Endometrial microvascular endothelial cells (primary cell): Measurements from ENCODE around the gene ROCK1. TPM values are rescaled to one million over a fixed set of nuclear protein-coding genes. Genes with fewer than 3 reads are reported as not detected.
"Not testable (repeated sequence)": the region's sequence is repeated elsewhere in the genome, so short reads cannot be mapped to it uniquely, and the experiment has no call there.

ENCODE experiments used
- in situ Hi-C: cut with HindIII; loops from 2 replicates; pipeline ENCODE4 v1.10.0; 2017; ENCODE audit warnings: low sequenced_read_pairs, low pct_unique_long_range_greater_than_20kb; ENCODE audit errors: inconsistent ontology term
- total RNA-seq: library from RNA; depleted of rRNA; stranded (reverse); fragments of >200 nt; gene quantifications from one replicate; pipeline ENCODE4 v1.2.3, GENCODE V29; 2015; ENCODE audit errors: inconsistent ontology term

Gene ROCK1
- total RNA-seq, 1 donor from 2014 or later, result 17.6 TPM

DNA sequence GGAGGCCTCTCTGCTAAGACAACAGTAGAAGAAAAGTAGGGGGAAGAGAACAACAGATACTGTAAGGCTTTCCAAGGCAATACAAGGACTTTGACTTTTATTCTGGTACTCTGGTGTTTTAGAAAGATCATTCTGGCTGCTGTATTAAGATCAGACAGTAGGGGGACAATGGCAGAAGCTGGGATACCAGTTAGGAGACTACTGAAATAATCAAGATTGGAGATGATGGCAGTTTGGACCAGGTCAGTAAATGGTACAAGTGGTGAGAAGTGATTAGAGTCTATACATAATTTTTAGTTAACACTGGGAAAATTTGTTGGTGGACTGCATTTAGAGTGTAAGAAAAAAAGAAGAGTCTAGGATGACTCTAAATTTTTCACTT is 139.7 kb downstream of the ROCK1 start:
- in situ Hi-C loops, result no loop called here

DNA sequence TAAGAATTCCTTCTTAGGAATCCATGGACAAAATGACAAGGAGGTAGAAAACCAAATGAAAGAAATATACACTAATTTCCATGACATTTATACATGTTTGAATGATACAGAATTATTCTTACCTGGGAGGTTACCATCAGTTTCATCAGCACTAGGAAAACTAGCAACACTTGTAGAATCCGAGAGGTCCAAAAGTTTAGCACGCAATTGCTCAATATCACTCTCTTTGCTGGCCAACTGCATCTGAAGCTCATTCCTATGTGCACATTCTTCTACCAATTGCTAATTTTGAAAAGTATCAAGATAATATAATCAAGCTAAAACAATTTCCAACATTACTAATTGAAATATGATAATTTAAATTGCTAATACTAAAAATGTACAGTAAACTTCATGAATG is 144.8 kb downstream of the ROCK1 start:
- in situ Hi-C loops, result no loop called here

DNA sequence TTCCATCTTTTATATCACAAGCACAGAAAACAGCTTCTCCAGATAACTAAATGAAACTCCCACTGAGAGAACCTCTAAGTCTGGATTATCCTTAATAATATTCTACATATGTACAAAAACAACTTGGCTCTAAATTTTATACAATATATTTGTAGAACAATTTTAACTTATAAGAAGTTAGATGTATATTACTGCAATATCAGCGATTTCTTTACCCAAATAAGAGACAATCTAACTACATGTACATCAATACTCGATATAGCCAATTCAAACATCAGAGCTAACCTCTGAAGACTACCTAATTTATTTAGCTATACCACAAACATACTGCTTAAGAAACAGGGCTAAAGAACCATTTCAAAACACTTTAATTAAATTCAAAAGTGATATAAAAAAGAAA is 148.6 kb downstream of the ROCK1 start:
- in situ Hi-C loops, result no loop called here

DNA sequence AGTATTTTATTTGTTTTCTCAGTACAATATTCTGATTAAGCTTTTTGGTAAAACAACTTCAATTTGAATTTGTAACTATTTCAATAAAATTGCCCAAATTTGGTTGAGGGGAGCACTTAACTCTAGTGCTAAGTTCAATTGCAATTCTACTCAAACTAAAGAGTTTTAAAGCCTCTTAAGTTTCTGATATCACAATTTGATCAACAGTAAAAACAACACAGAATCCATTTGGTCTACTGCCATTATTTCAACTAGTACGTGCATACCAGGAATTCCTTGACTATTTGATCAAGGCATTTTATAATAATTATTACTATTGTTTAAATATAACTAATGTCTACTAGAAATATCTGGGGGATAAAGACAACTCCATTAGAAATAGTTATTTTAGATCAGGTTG is 150.9 kb downstream of the ROCK1 start:
- in situ Hi-C loops, result no loop called here

DNA sequence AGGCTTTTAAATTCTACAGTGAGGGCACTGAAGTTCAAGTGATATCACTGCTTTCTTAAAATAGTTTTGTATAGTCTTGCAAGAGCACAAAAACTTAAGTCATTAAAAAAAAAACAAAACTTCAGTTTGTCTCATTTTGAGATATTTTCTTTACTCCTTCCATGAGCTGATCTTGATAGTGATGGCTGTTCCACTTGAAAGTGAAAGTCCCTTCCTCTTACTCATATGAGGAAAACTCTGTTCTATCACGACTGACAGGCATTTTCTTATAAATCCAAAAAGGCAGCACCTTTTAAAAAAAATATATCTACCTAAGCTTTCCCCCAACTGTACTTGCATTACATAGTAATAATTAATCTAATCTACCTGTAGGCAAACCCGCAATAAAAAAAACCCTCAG is 160.8 kb downstream of the ROCK1 start:
- in situ Hi-C loops, result not testable (repeated sequence)

Other genes starting within 250 kb of the ROCK1 start
- gene GREB1L, start 130.4 kb upstream of the ROCK1 start, total RNA-seq, result under 0.01 TPM